ENCODE data around the gene DUS3L. TPM values are rescaled to one million over a fixed set of nuclear protein-coding genes. Genes with fewer than 3 reads are reported as not detected.
A peak's percentile ranks its signal among the peaks of the same experiment; 100 is the strongest.

The DUS3L gene
- total RNA-seq, 4 donors from 2014 or later: 19.5 to 45.9 (median 25.0) TPM

GRCh38 chr19:5792224-5792623 lies 1.3 kb upstream of the DUS3L start:
- in situ Hi-C loops (cut with MboI; ENCODE audit: low sequenced_read_pairs in 4 of 4): no loop called here
- Histone ChIP-seq H3K27me3 (peaks cover 0 to 4% (median 0%) of the 10 kb centered on the region in 3 donors), H3K4me3 (no peak overlapping the region), H3K27ac (no peak overlapping the region), H3K9me3 (no peaks in the 10 kb centered on the region), H3K36me3 (peaks cover 0 to 27% of the 10 kb centered on the region in 2 donors), H3K4me1 (peaks cover 7 to 8% of the 10 kb centered on the region in 2 donors)
- ATAC-seq (no peak), DNase-seq (no peak)
- no peak for TF ChIP-seq CTCF (IDR thresholded peaks at IDR 0.05 in 4 of 5, conservative IDR thresholded peaks at IDR 0.05 in 1 of 5)
- no peak for TF ChIP-seq POLR2A (IDR thresholded peaks at IDR 0.05)
- intact Hi-C loops (cut with DNase I; ENCODE audit: low total_unique reads): loop anchor here (5.0 kb wide), 2 partner anchors 170 to 185 kb away; partner anchors contain the start of genes RANBP3, SAFB and SAFB2

GRCh38 chr19:5789886-5790558 lies 941 bp downstream of the DUS3L start:
- peak overlapping the region; percentile 78 to 94 (median 86) for H3K4me3 ChIP-seq
- ATAC-seq: no peak
- H3K4me1 ChIP-seq: peaks cover 7 to 8% of the 10 kb centered on the region in 2 donors
- H3K27me3 ChIP-seq: peaks cover 0 to 4% (median 0%) of the 10 kb centered on the region in 3 donors
- peak overlapping the region; percentile 96 to 99 (median 98) for H3K27ac ChIP-seq
- in situ Hi-C loops (cut with MboI; ENCODE audit: low sequenced_read_pairs in 4 of 4) (no loop called here), intact Hi-C loops (cut with DNase I; ENCODE audit: low total_unique reads) (loop anchor here (1.0 to 5.0 kb wide), 5 partner anchors 70 to 1447 kb away; partner anchors contain the start of genes CATSPERD, LONP1, MPND and RANBP3)
- DNase-seq: no peak
- TF ChIP-seq CTCF (IDR thresholded peaks at IDR 0.05 in 4 of 5, conservative IDR thresholded peaks at IDR 0.05 in 1 of 5): no peak
- no peak for TF ChIP-seq POLR2A (IDR thresholded peaks at IDR 0.05)
- peaks cover 7 to 49% of the 10 kb centered on the region in 2 donors for H3K36me3 ChIP-seq
- H3K9me3 ChIP-seq: no peaks in the 10 kb centered on the region

- Histone ChIP-seq H3K27me3 (peaks cover 0 to 3% (median 0%) of the 10 kb centered on the region in 3 donors), H3K4me3 (no peak overlapping the region), H3K27ac (no peak overlapping the region), H3K9me3 (no peaks in the 10 kb centered on the region), H3K36me3 (peaks cover 7 to 56% of the 10 kb centered on the region in 2 donors), H3K4me1 (peaks cover 7 to 8% of the 10 kb centered on the region in 2 donors)
- intact Hi-C loops (cut with DNase I; ENCODE audit: low total_unique reads) (no loop called here), in situ Hi-C loops (cut with MboI; ENCODE audit: low sequenced_read_pairs in 4 of 4) (no loop called here)
- TF ChIP-seq POLR2A (IDR thresholded peaks at IDR 0.05) (no peak), CTCF (IDR thresholded peaks at IDR 0.05 in 4 of 5, conservative IDR thresholded peaks at IDR 0.05 in 1 of 5) (no peak)
- ATAC-seq (no peak), DNase-seq (no peak)
Observed at GRCh38 chr19:5789351-5789761, 1.6 kb downstream of the DUS3L start.

- DNase-seq: no peak
- H3K27ac ChIP-seq: no peak overlapping the region
- intact Hi-C loops (cut with DNase I; ENCODE audit: low total_unique reads): no loop called here
- H3K36me3 ChIP-seq: peaks cover 7 to 57% of the 10 kb centered on the region in 2 donors
- ATAC-seq: no peak
- no peaks in the 10 kb centered on the region for H3K27me3 ChIP-seq
- H3K4me1 ChIP-seq: peaks cover 7 to 8% of the 10 kb centered on the region in 2 donors
- no peaks in the 10 kb centered on the region for H3K9me3 ChIP-seq
- TF ChIP-seq CTCF (IDR thresholded peaks at IDR 0.05 in 4 of 5, conservative IDR thresholded peaks at IDR 0.05 in 1 of 5) (no peak), POLR2A (IDR thresholded peaks at IDR 0.05) (no peak)
- no peak overlapping the region for H3K4me3 ChIP-seq
- in situ Hi-C loops (cut with MboI; ENCODE audit: low sequenced_read_pairs in 4 of 4): no loop called here
Observed at GRCh38 chr19:5788422-5788821, 2.5 kb downstream of the DUS3L start.
